IPS-20b (cell line): ENCODE measurements around the gene HSD17B2.

Experiments used
- H3K27ac ChIP-seq: one replicate; pipeline ENCODE4 v1.5.1; 2013; ENCODE audit warnings: low read length
- H3K27me3 ChIP-seq: 2 replicates; pipeline ENCODE4 v1.6.1; 2013; ENCODE audit warnings: mild to moderate bottlenecking, low read length, inconsistent platforms; ENCODE audit not compliant: insufficient read depth
- H3K36me3 ChIP-seq: 2 replicates; pipeline ENCODE4 v1.6.1; 2013; ENCODE audit warnings: low read depth, mild to moderate bottlenecking, inconsistent platforms, low read length, moderate library complexity; ENCODE audit not compliant: insufficient read depth
- H3K4me1 ChIP-seq: 2 replicates; pipeline ENCODE4 v1.6.1; 2013; ENCODE audit warnings: mild to moderate bottlenecking, control low read depth, inconsistent platforms, low read length, moderate library complexity; ENCODE audit not compliant: insufficient read depth
- H3K4me3 ChIP-seq: 2 replicates; pipeline ENCODE4 v1.5.1; 2013; ENCODE audit warnings: mild to moderate bottlenecking, low read length, inconsistent platforms
- H3K9ac ChIP-seq: 2 replicates; pipeline ENCODE4 v1.6.1; 2013; ENCODE audit warnings: low read depth, mild to moderate bottlenecking, inconsistent platforms, low read length, moderate library complexity
- H3K9me3 ChIP-seq: 2 replicates; pipeline ENCODE4 v1.6.1; 2013; ENCODE audit warnings: mild to moderate bottlenecking, low read depth, low read length, inconsistent platforms; ENCODE audit not compliant: insufficient read depth

HSD17B2 gene

DNA sequence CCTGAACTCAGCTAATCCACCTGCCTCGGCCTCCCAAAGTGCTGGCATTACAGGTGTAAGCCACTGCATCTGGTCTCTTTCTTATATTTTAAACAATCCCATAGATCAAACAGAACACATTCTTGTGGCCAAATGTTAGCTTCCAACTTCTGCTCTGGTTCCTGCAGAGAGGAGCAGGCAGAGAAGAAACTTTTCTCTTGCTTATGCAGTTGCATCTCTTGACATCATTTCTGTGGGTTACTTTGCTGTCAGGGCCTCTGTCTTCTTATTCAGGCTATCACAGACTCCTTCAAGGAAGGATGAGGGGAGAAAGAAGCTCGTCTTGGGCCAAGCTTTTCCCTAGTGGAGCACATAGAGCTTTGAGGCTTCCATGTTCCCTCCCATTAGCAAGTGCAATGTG is 7.8 kb downstream of the HSD17B2 start:
- H3K4me3 ChIP-seq: no peak overlapping the region
- H3K4me1 ChIP-seq: no peaks in the 10 kb centered on the region
- no peaks in the 10 kb centered on the region for H3K36me3 ChIP-seq
- no peak overlapping the region for H3K9ac ChIP-seq
- no peak overlapping the region for H3K27ac ChIP-seq
- no peaks in the 10 kb centered on the region for H3K9me3 ChIP-seq
- no peaks in the 10 kb centered on the region for H3K27me3 ChIP-seq

GRCh38 chr16:82043680-82044584 is 8.9 kb downstream of the HSD17B2 start:
- Histone ChIP-seq H3K27ac (no peak overlapping the region), H3K4me3 (no peak overlapping the region)

GRCh38 chr16:82044585-82044911 is 9.5 kb downstream of the HSD17B2 start:
- Histone ChIP-seq H3K4me1 (no peaks in the 10 kb centered on the region), H3K27ac (no peak overlapping the region), H3K4me3 (no peak overlapping the region), H3K9me3 (no peaks in the 10 kb centered on the region), H3K9ac (no peak overlapping the region), H3K27me3 (no peaks in the 10 kb centered on the region), H3K36me3 (no peaks in the 10 kb centered on the region)

More at GRCh38 chr16:82043680-82044584, 8.9 kb downstream of the HSD17B2 start:
- Histone ChIP-seq H3K9ac (no peak overlapping the region), H3K4me1 (no peaks in the 10 kb centered on the region), H3K36me3 (no peaks in the 10 kb centered on the region), H3K27me3 (no peaks in the 10 kb centered on the region), H3K9me3 (no peaks in the 10 kb centered on the region)

GRCh38 chr16:82045465-82045864 is 10.4 kb downstream of the HSD17B2 start:
- no peak overlapping the region for H3K4me3 ChIP-seq
- H3K27me3 ChIP-seq: no peaks in the 10 kb centered on the region
- H3K9me3 ChIP-seq: no peaks in the 10 kb centered on the region
- H3K27ac ChIP-seq: no peak overlapping the region
- no peaks in the 10 kb centered on the region for H3K36me3 ChIP-seq
- H3K9ac ChIP-seq: no peak overlapping the region
- H3K4me1 ChIP-seq: no peaks in the 10 kb centered on the region

DNA sequence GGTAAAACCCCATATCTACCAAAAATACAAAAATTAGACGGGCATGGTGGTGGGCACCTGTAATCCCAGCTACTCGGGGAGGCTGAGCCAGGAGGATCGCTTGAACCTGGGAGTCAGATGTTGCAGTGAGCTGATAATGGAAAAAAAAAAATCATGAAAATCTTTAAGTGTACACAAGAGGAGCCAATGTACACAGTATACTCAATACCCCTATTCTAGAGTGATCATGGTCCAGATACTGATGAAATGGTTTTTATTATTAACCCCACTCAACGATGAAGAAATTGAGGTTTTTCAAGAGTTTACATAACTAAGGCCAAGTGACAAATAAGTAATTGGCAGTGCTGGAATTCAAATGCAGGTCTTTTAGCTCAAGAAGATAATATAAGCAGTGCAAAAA is 11.5 kb downstream of the HSD17B2 start:
- Histone ChIP-seq H3K9me3 (no peaks in the 10 kb centered on the region), H3K4me3 (no peak overlapping the region), H3K27ac (no peak overlapping the region), H3K36me3 (no peaks in the 10 kb centered on the region), H3K27me3 (no peaks in the 10 kb centered on the region), H3K9ac (no peak overlapping the region), H3K4me1 (no peaks in the 10 kb centered on the region)

GRCh38 chr16:82046941-82047340 is 11.9 kb downstream of the HSD17B2 start:
- no peak overlapping the region for H3K27ac ChIP-seq
- H3K9me3 ChIP-seq: no peaks in the 10 kb centered on the region
- H3K9ac ChIP-seq: no peak overlapping the region
- H3K4me3 ChIP-seq: no peak overlapping the region
- H3K27me3 ChIP-seq: no peaks in the 10 kb centered on the region
- no peaks in the 10 kb centered on the region for H3K36me3 ChIP-seq
- H3K4me1 ChIP-seq: no peaks in the 10 kb centered on the region

DNA sequence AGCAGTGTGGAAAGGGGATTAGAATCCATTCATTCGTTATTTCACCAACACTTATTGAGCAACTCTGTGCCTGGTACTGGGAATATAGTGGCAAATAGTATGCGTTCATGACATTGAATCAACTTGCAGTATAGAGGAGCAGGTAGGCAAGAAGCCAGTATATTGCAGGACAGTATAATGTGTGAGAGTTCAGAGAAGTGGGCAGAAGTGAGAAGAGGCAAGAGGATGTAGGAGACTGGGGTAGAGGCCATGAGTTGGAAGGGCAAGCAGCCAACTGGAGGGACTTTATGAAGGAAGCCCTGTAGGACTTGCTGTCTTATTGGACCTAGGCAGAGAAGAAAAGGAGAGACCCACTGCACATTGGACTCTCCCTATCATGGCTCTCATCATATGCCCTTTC is 12.3 kb downstream of the HSD17B2 start:
- Histone ChIP-seq H3K4me3 (no peak overlapping the region), H3K27ac (no peak overlapping the region), H3K36me3 (no peaks in the 10 kb centered on the region), H3K9ac (no peak overlapping the region), H3K4me1 (no peaks in the 10 kb centered on the region), H3K9me3 (no peaks in the 10 kb centered on the region), H3K27me3 (no peaks in the 10 kb centered on the region)

DNA sequence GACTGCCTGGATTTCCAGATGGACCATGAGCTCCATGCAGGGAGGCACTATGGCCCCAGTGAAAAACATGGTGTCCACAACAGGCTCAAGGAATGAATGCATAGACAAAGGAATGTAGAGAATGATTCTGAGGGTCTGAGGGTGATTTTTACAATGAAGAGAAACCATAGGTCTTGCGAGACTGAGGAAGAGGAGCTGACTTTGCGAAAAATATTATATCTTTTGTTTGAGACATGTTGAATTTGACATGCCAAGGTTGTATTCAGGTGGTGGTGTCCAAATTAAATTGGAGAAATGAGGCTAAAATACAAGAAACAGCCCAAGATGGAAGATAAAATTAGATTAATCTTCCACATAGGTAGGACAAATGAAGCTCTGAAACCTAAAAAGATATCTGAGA is 12.7 kb downstream of the HSD17B2 start:
- H3K27me3 ChIP-seq: no peaks in the 10 kb centered on the region
- no peak overlapping the region for H3K4me3 ChIP-seq
- H3K4me1 ChIP-seq: no peaks in the 10 kb centered on the region
- no peaks in the 10 kb centered on the region for H3K36me3 ChIP-seq
- H3K27ac ChIP-seq: no peak overlapping the region
- H3K9ac ChIP-seq: no peak overlapping the region
- H3K9me3 ChIP-seq: no peaks in the 10 kb centered on the region

DNA sequence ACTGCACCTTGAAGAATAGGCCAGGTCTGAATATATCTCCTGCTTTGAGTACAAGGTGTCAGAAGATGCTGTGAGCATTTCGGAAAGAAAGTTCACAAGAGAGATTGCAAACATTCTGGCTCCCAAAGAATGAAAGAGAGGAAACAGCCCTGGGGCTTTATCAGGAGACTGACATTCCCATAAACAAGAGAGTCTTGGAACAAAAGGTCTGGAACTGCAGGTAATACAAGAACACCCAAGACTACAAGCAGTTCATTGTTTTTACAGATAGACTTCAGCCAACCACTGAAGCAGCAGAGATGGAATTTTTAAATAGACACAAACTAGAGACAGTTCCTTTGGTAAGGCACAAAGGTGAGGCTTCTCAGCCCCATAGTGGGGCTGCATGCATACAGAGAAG is 14.4 kb downstream of the HSD17B2 start:
- Histone ChIP-seq H3K9me3 (no peaks in the 10 kb centered on the region), H3K4me3 (no peak overlapping the region), H3K36me3 (no peaks in the 10 kb centered on the region), H3K9ac (no peak overlapping the region), H3K27me3 (no peaks in the 10 kb centered on the region), H3K4me1 (no peaks in the 10 kb centered on the region), H3K27ac (no peak overlapping the region)

DNA sequence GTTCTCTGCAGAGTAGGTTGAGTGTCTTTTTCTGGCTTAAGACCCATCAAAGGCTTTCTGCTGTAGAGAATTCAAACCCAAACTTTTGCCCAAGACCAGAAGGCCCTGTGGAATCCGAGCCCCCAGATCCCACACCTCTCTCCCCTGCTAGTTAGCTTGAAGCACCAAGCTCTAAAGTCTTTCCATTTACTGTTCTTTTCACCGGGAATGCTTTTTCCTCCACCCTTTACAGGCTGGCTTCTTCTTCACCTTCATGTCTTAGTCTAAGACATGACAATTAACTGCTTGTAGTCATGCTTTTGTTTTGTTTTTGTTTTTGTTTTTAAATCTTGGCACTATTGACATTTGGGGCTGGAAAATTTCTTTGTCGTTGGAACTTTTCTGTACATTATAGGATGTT is 15.5 kb downstream of the HSD17B2 start:
- Histone ChIP-seq H3K36me3 (no peaks in the 10 kb centered on the region), H3K9me3 (no peaks in the 10 kb centered on the region), H3K4me1 (no peaks in the 10 kb centered on the region), H3K4me3 (no peak overlapping the region), H3K9ac (no peak overlapping the region), H3K27me3 (no peaks in the 10 kb centered on the region), H3K27ac (no peak overlapping the region)

DNA sequence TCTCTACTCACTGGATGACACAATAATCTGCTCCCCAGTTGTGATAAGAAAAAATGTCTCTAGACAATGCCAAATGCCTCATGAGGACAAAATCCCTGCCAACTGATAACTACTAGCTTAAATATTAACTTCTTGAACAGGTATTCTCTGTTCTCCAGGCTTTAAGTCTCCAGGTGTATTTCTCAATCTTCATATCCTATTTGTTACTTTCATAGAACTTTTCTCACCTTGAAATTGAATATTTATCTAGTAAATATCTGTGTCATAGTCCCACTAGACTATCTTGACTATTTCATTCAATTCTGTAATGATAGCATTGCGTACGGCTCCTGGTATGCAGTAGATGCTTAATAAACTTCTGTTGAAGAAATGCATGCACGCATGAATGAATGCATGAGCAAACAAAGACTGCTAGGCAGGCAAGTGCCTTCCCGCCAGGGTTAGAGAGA is 15.9 kb downstream of the HSD17B2 start:
- Histone ChIP-seq H3K9ac (no peak overlapping the region), H3K4me3 (no peak overlapping the region), H3K9me3 (no peaks in the 10 kb centered on the region), H3K36me3 (no peaks in the 10 kb centered on the region), H3K4me1 (no peaks in the 10 kb centered on the region), H3K27ac (no peak overlapping the region), H3K27me3 (no peaks in the 10 kb centered on the region)

GRCh38 chr16:82051656-82052055 is 16.6 kb downstream of the HSD17B2 start:
- no peak overlapping the region for H3K9ac ChIP-seq
- H3K4me1 ChIP-seq: no peaks in the 10 kb centered on the region
- H3K27ac ChIP-seq: no peak overlapping the region
- H3K36me3 ChIP-seq: no peaks in the 10 kb centered on the region
- no peak overlapping the region for H3K4me3 ChIP-seq
- no peaks in the 10 kb centered on the region for H3K27me3 ChIP-seq
- H3K9me3 ChIP-seq: no peaks in the 10 kb centered on the region
